ENCODE results near the gene CAND2. TPM values are rescaled to one million over a fixed set of nuclear protein-coding genes. Genes with fewer than 3 reads are reported as not detected.
A peak's percentile ranks its signal among the peaks of the same experiment; 100 is the strongest.

CAND2 gene
- total RNA-seq, 1 experiment from 2014 or later: not detected

GRCh38 chr3:12865271-12865670, 68.8 kb downstream of the CAND2 start:
- Mint-ChIP-seq H3K27me3 (ENCODE audit: unreplicated experiment) (peaks cover 58% of the 10 kb centered on the region), H3K36me3 (ENCODE audit: insufficient read depth, unreplicated experiment) (peaks cover 5% of the 10 kb centered on the region), H3K9me3 (ENCODE audit: low read depth, unreplicated experiment) (peaks cover 9% of the 10 kb centered on the region), H3K27ac (ENCODE audit: unreplicated experiment) (no peak overlapping the region), H3K4me3 (ENCODE audit: low read depth, unreplicated experiment) (no peak overlapping the region), H3K4me1 (ENCODE audit: low read depth, unreplicated experiment) (peaks cover 12% of the 10 kb centered on the region)
- CTCF ChIA-PET: no interaction called here
- DNase-seq: no peak
- TF ChIP-seq, protein P1, sequence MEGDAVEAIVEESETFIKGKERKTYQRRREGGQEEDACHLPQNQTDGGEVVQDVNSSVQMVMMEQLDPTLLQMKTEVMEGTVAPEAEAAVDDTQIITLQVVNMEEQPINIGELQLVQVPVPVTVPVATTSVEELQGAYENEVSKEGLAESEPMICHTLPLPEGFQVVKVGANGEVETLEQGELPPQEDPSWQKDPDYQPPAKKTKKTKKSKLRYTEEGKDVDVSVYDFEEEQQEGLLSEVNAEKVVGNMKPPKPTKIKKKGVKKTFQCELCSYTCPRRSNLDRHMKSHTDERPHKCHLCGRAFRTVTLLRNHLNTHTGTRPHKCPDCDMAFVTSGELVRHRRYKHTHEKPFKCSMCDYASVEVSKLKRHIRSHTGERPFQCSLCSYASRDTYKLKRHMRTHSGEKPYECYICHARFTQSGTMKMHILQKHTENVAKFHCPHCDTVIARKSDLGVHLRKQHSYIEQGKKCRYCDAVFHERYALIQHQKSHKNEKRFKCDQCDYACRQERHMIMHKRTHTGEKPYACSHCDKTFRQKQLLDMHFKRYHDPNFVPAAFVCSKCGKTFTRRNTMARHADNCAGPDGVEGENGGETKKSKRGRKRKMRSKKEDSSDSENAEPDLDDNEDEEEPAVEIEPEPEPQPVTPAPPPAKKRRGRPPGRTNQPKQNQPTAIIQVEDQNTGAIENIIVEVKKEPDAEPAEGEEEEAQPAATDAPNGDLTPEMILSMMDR (IDR thresholded peaks at IDR 0.05; ENCODE audit: unreplicated experiment): no peak
- intact Hi-C loops (cut with micrococcal nuclease; ENCODE audit: unreplicated experiment): no loop called here
- no TSS peak for BruUV-seq (replicated peaks)

DNA sequence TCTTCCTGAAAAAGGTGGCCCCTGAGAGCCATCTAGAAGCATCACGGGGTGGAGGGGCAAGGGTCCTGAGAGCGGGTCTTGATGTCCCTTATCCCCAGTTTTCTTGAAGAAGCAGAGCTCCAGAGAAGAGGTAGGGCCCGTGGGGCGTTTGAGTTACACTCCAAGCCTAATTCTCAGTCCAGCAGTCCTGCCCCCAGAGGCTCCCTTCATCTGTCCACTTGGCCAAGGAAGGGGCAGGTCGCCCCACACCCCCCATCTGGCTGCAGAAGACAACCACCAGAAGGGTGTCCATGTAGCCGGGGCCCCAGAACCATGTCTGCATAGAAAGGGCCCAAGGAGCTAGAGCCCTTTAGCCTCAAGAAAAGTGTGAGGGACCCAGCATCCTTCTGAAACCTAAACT, 70.4 kb downstream of the CAND2 start:
- TF ChIP-seq, protein P1 (IDR thresholded peaks at IDR 0.05; ENCODE audit: unreplicated experiment): no peak
- intact Hi-C loops (cut with micrococcal nuclease; ENCODE audit: unreplicated experiment): no loop called here
- Mint-ChIP-seq H3K27ac (ENCODE audit: unreplicated experiment) (no peak overlapping the region), H3K36me3 (ENCODE audit: insufficient read depth, unreplicated experiment) (peaks cover 5% of the 10 kb centered on the region), H3K9me3 (ENCODE audit: low read depth, unreplicated experiment) (peaks cover 9% of the 10 kb centered on the region), H3K27me3 (ENCODE audit: unreplicated experiment) (peaks cover 58% of the 10 kb centered on the region), H3K4me3 (ENCODE audit: low read depth, unreplicated experiment) (no peak overlapping the region), H3K4me1 (ENCODE audit: low read depth, unreplicated experiment) (peaks cover 20% of the 10 kb centered on the region)
- BruUV-seq (replicated peaks): no TSS peak
- no peak for DNase-seq
- CTCF ChIA-PET: no interaction called here

DNA sequence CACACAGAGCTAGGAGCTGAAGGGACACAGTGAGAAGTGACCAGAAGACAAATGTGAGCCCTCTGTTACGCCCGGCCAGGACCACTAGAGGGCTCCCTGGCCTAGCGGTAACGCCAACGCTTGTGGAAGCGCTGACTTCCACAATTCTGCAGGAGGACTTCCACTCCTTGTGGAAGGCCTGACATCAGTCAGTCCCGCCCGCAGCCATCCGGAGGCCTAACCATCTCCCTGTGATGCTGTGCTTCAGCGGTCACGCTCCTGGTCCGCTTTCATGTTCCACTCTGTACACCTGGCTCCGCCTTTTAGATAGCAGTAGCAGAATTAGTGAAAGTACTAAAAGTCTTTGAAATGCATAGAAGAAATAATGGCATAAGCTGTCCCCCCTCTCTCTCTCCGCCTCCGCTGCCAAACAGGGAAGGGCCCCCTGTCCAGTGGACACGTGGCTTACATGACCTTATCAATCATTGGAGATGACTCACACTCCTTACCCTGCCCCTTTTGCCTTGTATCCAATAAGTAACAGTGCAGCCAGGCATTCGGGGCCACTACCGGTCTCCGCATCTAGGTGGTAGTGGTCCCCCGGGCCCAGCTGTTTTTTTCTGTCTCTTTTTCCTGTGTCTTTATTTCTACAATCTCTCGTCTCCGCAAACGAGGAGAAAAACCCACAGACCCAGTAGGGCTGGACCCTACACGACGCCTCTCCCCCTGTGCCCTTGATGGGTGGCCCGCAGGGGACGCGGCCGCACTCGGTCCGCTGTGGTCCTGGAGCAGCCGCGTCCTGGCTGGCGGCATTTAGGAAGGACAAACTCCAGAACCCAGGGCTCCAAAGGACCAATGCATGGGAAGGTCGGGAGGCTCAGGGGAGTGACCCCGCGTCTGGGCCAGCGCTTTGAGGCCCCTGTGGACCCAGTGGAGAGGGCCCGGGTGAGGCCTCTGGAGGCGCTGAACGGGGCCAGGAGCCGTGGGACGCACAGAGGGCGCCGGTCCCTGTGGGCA, 71.9 kb downstream of the CAND2 start:
- H3K27ac Mint-ChIP-seq (ENCODE audit: unreplicated experiment): no peak overlapping the region
- BruUV-seq (replicated peaks): no TSS peak
- H3K4me3 Mint-ChIP-seq (ENCODE audit: low read depth, unreplicated experiment): peak overlapping the region; percentile 59
- peaks cover 9% of the 10 kb centered on the region for H3K9me3 Mint-ChIP-seq (ENCODE audit: low read depth, unreplicated experiment)
- H3K27me3 Mint-ChIP-seq (ENCODE audit: unreplicated experiment): peaks cover 60% of the 10 kb centered on the region
- peaks cover 5% of the 10 kb centered on the region for H3K36me3 Mint-ChIP-seq (ENCODE audit: insufficient read depth, unreplicated experiment)
- CTCF ChIA-PET: interaction anchor here (1.0 to 1.9 kb wide), 3 partner anchors 23 to 116 kb away, joined by 3 to 8 read pairs (median 3); no protein-coding TSS in a partner anchor
- TF ChIP-seq, protein P1 (IDR thresholded peaks at IDR 0.05; ENCODE audit: unreplicated experiment): peak; percentile 70
- intact Hi-C loops (cut with micrococcal nuclease; ENCODE audit: unreplicated experiment): loop anchor here (1.0 to 2.0 kb wide), 2 partner anchors 18 to 116 kb away; no protein-coding TSS in a partner anchor
- peaks cover 20% of the 10 kb centered on the region for H3K4me1 Mint-ChIP-seq (ENCODE audit: low read depth, unreplicated experiment)
- DNase-seq: peak; percentile 81

GRCh38 chr3:12869035-12869621, 72.6 kb downstream of the CAND2 start:
- Mint-ChIP-seq H3K27me3 (ENCODE audit: unreplicated experiment) (peaks cover 68% of the 10 kb centered on the region), H3K9me3 (ENCODE audit: low read depth, unreplicated experiment) (peaks cover 9% of the 10 kb centered on the region), H3K4me3 (ENCODE audit: low read depth, unreplicated experiment) (peak overlapping the region; percentile 59), H3K27ac (ENCODE audit: unreplicated experiment) (no peak overlapping the region), H3K4me1 (ENCODE audit: low read depth, unreplicated experiment) (peaks cover 20% of the 10 kb centered on the region), H3K36me3 (ENCODE audit: insufficient read depth, unreplicated experiment) (peaks cover 5% of the 10 kb centered on the region)
- peak; percentile 70 for DNase-seq
- CTCF ChIA-PET: interaction anchor here (1.9 kb wide), 1 partner anchor 22 kb away, joined by 8 read pairs; no protein-coding TSS in a partner anchor
- TF ChIP-seq, protein P1 (IDR thresholded peaks at IDR 0.05; ENCODE audit: unreplicated experiment): no peak
- intact Hi-C loops (cut with micrococcal nuclease; ENCODE audit: unreplicated experiment): loop anchor here (2.0 kb wide), 1 partner anchor 18 kb away; no protein-coding TSS in a partner anchor
- BruUV-seq (replicated peaks): no TSS peak
